T-cell (primary cell): ENCODE data around the gene C1orf159. TPM values are rescaled to one million over a fixed set of nuclear protein-coding genes. Genes with fewer than 3 reads are reported as not detected.
"Not testable (repeated sequence)": the region's sequence is repeated elsewhere in the genome, so short reads cannot be mapped to it uniquely, and the experiment has no call there.

Experiments used
- ATAC-seq, 4 experiments: fragments of 200-7000 bp in 3 of 4; fragments of 150-1000 bp in 1 of 4; cut with Tn5 transposase; replicated peaks in 1 of 4; 1 replicate in 3 of 4; 2 replicates in 1 of 4; pipeline ENCODE4 v1.10.0; 2021; ENCODE audit warnings: moderate library complexity in 3 of 4, mild to moderate bottlenecking in 2 of 4, moderate number of reproducible peaks in 1 of 4
- CTCF ChIA-PET, 2 donors: fragments of 300-600 bp; sonication (Branson Sonifier 250); formaldehyde crosslinking; loops; one replicate each; lab custom pipeline; 2022; ENCODE audit warnings: antibody characterized with exemption in 2 of 2; lab: Charles Lee
- POLR2A ChIA-PET, 2 donors: fragments of 300-600 bp; sonication (Branson Sonifier 250); formaldehyde crosslinking; loops; one replicate each; lab custom pipeline; 2022; ENCODE audit warnings: antibody characterized with exemption in 2 of 2; lab: Charles Lee
- DNase-seq, 35 experiments: peaks; one replicate each; pipeline versions ENCODE4 v3.0.0 to v3.0.0-alpha.2; 2013 to 2023
- H3K27ac ChIP-seq: one replicate; pipeline ENCODE4 v1.5.1; 2013; ENCODE audit warnings: low read length
- H3K27me3 ChIP-seq, 2 experiments: replicated peaks in 1 of 2; 1 replicate in 1 of 2; 2 replicates in 1 of 2; pipeline versions ENCODE4 v1.6.1 to v1.7.0; 2013; ENCODE audit warnings: low read length in 1 of 2, mixed read lengths in 1 of 2; ENCODE audit not compliant: control insufficient read depth in 2 of 2, insufficient read depth in 2 of 2; ENCODE audit errors: extremely low read depth in 1 of 2
- H3K36me3 ChIP-seq, 2 donors: 1 replicate in 1 of 2; 2 replicates in 1 of 2; pipeline versions ENCODE4 v1.6.1 to v1.7.0; 2013; ENCODE audit warnings: low read length in 1 of 2; ENCODE audit not compliant: control insufficient read depth in 2 of 2, insufficient read depth in 1 of 2; ENCODE audit errors: extremely low read depth in 1 of 2
- H3K4me1 ChIP-seq, 2 experiments: 1 replicate in 1 of 2; 2 replicates in 1 of 2; pipeline versions ENCODE4 v1.6.1 to v1.7.0; 2013; ENCODE audit warnings: low read length in 2 of 2, mixed read lengths in 1 of 2; ENCODE audit not compliant: insufficient read depth in 2 of 2, control insufficient read depth in 1 of 2; ENCODE audit errors: extremely low read depth in 1 of 2
- H3K4me3 ChIP-seq, 2 donors: 1 replicate in 1 of 2; 2 replicates in 1 of 2; pipeline versions ENCODE4 v1.5.1 to v1.7.0; 2013; ENCODE audit warnings: mild to moderate bottlenecking in 2 of 2, low read length in 1 of 2, moderate library complexity in 1 of 2; ENCODE audit not compliant: control insufficient read depth in 1 of 2; ENCODE audit errors: extremely low read depth in 1 of 2
- H3K9me3 ChIP-seq: 2 replicates; pipeline ENCODE4 v1.7.0; 2013
- H3K27ac Mint-ChIP-seq, 2 donors: one replicate each; pipeline ENCODE4 v1.8.0; 2020 to 2021; ENCODE audit warnings: mild to moderate bottlenecking in 2 of 2, mixed read lengths in 2 of 2
- H3K27me3 Mint-ChIP-seq, 2 donors: one replicate each; pipeline ENCODE4 v1.8.0; 2021 to 2022; ENCODE audit warnings: mixed read lengths in 2 of 2
- H3K36me3 Mint-ChIP-seq: one replicate; pipeline ENCODE4 v1.8.0; 2021; ENCODE audit warnings: mixed read lengths
- H3K4me1 Mint-ChIP-seq, 3 donors: one replicate each; pipeline ENCODE4 v1.8.0; 2020 to 2022; ENCODE audit warnings: mixed read lengths in 3 of 3, mild to moderate bottlenecking in 1 of 3
- H3K4me3 Mint-ChIP-seq, 3 donors: one replicate each; pipeline ENCODE4 v1.8.0; 2020 to 2022; ENCODE audit warnings: mild to moderate bottlenecking in 3 of 3, mixed read lengths in 3 of 3, moderate library complexity in 3 of 3
- H3K9me3 Mint-ChIP-seq, 3 donors: one replicate each; pipeline ENCODE4 v1.8.0; 2020 to 2022; ENCODE audit warnings: mixed read lengths in 3 of 3
- WGBS: methylation state at CpG from one replicate; pipeline ENCODE4 v1.1.5; 2013; ENCODE audit warnings: missing lambda C conversion rate; ENCODE audit not compliant: insufficient coverage; 5-methylcytosine and 5-hydroxymethylcytosine counted together
- total RNA-seq, 35 experiments: library from RNA in 6 of 35; stranded (reverse) in 6 of 35; fragments of 120-200 nt in 1 of 35; gene quantifications; one replicate each; pipeline versions ENCODE4 v1.2.1 to v1.2.4 and lab custom pipeline; 2013 to 2026

C1orf159 gene
- total RNA-seq, 5 donors from 2014 or later (not counting 1 experiment from before 2014, with no cell fraction given): 20.4 to 37.7 (median 22.5) TPM

DNA sequence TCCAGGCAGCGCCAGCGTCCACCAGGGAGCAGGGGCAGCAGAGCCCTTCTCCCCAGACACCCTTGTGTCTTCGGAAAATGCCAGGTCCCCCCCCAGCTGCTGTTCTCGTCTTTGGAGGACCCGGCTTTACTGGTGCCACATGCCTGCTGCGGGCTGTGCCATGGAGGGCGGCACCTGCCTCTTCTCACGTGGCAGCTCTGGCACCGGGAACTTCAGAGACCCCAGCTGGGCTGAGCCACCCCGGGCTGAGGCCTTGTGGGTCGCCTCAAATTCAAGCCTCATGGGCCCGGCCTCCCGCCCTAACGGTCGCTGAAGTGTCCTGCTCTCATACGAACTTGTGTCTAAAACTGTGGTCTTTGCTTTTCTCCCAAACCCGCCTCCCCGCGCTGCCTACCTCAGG is 27.0 kb upstream of the C1orf159 start:
- DNase-seq: no peak
- ChIA-PET CTCF (no interaction called here), POLR2A (no interaction called here)
- WGBS: 73% methylated on average over 19 of the region's 19 CpGs
- Mint-ChIP-seq H3K27ac (no peak overlapping the region), H3K9me3 (no peaks in the 10 kb centered on the region), H3K27me3 (no peaks in the 10 kb centered on the region), H3K4me1 (peaks cover 3 to 24% (median 7%) of the 10 kb centered on the region in 3 donors), H3K4me3 (no peak overlapping the region), H3K36me3 (no peaks in the 10 kb centered on the region)
- H3K9me3 ChIP-seq: no peaks in the 10 kb centered on the region
- no peak overlapping the region for H3K4me3 ChIP-seq
- H3K4me1 ChIP-seq: peaks cover 5 to 48% of the 10 kb centered on the region in 2 experiments
- no peak overlapping the region for H3K27ac ChIP-seq
- ATAC-seq: no peak
- H3K27me3 ChIP-seq: peaks cover 0 to 40% of the 10 kb centered on the region in 2 experiments
- no peaks in the 10 kb centered on the region for H3K36me3 ChIP-seq

DNA sequence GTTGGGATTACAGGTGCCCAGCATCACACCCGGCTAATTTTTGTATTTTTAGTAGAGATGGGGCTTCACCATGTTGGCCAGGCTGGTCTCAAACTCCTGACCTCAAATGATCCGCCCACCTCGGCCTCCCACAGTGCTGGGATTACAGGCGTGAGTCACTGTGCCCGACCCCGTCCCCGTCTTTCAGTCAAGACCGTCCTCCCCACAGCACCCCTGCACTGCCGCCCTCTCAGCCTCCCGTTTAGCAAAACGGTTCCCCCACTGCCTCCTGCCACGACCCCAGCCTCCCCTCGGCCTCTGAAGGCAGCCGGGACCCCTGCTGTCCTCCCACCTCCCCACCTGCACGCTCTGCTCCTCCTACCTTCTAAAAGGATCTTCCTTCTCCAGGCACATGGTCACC is 26.5 kb upstream of the C1orf159 start:
- ATAC-seq, H3K9me3 Mint-ChIP-seq, H3K9me3 ChIP-seq, DNase-seq, H3K4me3 Mint-ChIP-seq, H3K36me3 ChIP-seq, H3K27me3 Mint-ChIP-seq, H3K27ac ChIP-seq, H3K36me3 Mint-ChIP-seq, CTCF ChIA-PET, H3K4me3 ChIP-seq, POLR2A ChIA-PET: not testable (repeated sequence)
- Histone ChIP-seq H3K4me1 (peaks cover 5 to 53% of the 10 kb centered on the region in 2 experiments), H3K27me3 (peaks cover 0 to 42% of the 10 kb centered on the region in 2 experiments)
- Mint-ChIP-seq H3K27ac (peak overlapping the region in 1 of 2 donors; percentile 55), H3K4me1 (peaks cover 8 to 27% (median 9%) of the 10 kb centered on the region in 3 donors)
- 29% methylated on average over 10 of the region's 15 CpGs for WGBS

DNA sequence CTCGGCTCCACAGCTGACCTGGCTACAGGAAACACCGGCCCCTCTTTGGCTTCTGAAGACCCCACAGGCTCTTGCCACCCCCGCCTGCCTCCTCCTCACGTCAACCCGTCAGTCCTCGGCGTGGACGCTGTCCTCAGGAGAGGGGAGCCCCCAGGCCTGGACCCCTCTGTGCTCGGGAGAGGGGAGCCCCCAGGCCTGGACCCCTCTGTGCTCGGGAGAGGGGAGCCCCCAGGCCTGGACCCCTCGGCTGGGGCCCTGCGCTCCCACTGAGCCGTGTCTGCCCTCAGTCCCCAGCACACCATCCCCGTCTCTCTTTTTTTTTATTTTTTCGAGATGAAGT is 26.0 kb upstream of the C1orf159 start:
- Mint-ChIP-seq H3K4me1 (peaks cover 10 to 28% (median 10%) of the 10 kb centered on the region in 3 donors), H3K4me3 (no peak overlapping the region), H3K9me3 (no peaks in the 10 kb centered on the region), H3K27ac (no peak overlapping the region), H3K27me3 (no peaks in the 10 kb centered on the region), H3K36me3 (no peaks in the 10 kb centered on the region)
- H3K27ac ChIP-seq: no peak overlapping the region
- H3K4me3 ChIP-seq: no peak overlapping the region
- ATAC-seq (no peak), DNase-seq (no peak)
- H3K36me3 ChIP-seq: no peaks in the 10 kb centered on the region
- H3K27me3 ChIP-seq: peaks cover 0 to 42% of the 10 kb centered on the region in 2 experiments
- POLR2A ChIA-PET: no interaction called here
- H3K9me3 ChIP-seq: no peaks in the 10 kb centered on the region
- 81% methylated on average over 11 of the region's 15 CpGs for WGBS
- peaks cover 5 to 57% of the 10 kb centered on the region in 2 experiments for H3K4me1 ChIP-seq
- CTCF ChIA-PET: no interaction called here

DNA sequence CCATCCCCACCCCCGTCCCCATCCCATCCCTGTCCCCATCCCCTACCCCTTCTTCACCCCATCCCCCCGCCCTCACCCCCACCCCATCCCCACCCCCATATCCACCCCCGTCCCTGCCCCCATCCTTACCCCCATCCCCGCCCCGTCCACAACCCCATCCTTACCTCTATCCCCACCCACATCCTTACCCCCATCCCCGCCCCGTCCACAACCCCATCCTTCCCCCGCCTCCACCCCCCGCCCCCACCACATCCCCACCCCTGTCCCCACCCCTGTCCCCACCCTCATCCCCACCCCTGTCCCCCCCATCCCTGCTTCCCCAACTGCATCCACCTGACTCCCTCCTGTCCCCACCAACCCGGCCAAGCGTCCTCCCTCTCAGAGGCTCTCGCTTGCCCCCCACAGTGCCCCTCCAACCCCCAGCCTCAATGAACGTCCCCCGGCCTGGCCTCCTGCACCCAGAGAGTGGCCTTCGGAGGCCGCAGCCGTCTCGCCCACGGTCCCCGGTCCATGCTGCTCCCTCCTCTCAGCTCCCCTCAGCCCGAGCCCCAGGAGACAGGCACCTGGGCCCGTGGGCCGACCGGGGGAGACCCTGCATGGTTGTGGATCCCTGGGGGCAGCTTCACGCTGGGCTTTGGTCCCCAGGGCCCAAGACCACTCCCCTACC is 25.5 kb upstream of the C1orf159 start:
- ChIA-PET CTCF (no interaction called here), POLR2A (no interaction called here)
- Histone ChIP-seq H3K4me1 (peaks cover 5 to 62% of the 10 kb centered on the region in 2 experiments), H3K36me3 (no peaks in the 10 kb centered on the region), H3K27ac (no peak overlapping the region), H3K27me3 (peaks cover 0 to 41% of the 10 kb centered on the region in 2 experiments), H3K4me3 (no peak overlapping the region), H3K9me3 (no peaks in the 10 kb centered on the region)
- whole genome bisulfite sequencing: 83% methylated on average over 16 of the region's 25 CpGs
- peak in 2 of 35 experiments; percentile 32 to 49 for DNase-seq
- Mint-ChIP-seq H3K27me3 (no peaks in the 10 kb centered on the region), H3K27ac (no peak overlapping the region), H3K4me1 (peaks cover 10 to 31% (median 10%) of the 10 kb centered on the region in 3 donors), H3K9me3 (no peaks in the 10 kb centered on the region), H3K36me3 (no peaks in the 10 kb centered on the region), H3K4me3 (no peak overlapping the region)
- no peak for ATAC-seq

DNA sequence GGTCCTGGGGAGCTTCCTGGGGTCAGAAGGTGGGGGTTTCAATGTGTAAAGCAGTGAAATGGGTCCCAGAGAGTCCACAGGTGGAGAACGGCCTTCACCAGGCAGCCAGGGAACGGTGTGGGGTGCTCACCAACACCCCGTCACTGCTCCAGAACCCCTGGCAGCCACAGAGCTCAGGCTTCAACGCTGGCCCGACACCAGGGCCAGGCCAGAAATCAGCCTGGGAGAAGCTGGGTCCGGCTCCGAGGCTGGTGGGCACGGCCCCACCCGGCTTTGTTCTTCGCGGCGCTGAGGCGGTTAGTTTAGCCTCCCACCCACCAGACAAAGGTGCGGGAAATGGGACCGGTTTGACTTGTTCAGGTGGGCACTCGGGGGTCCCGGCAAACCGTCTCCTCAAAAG is 24.8 kb upstream of the C1orf159 start:
- H3K27me3 ChIP-seq: peaks cover 0 to 38% of the 10 kb centered on the region in 2 experiments
- H3K9me3 Mint-ChIP-seq: no peaks in the 10 kb centered on the region
- peaks cover 10 to 34% (median 12%) of the 10 kb centered on the region in 3 donors for H3K4me1 Mint-ChIP-seq
- H3K27ac Mint-ChIP-seq: no peak overlapping the region
- no peak overlapping the region for H3K4me3 Mint-ChIP-seq
- ATAC-seq (no peak), DNase-seq (no peak)
- peaks cover 5 to 69% of the 10 kb centered on the region in 2 experiments for H3K4me1 ChIP-seq
- no peak overlapping the region for H3K27ac ChIP-seq
- no peak overlapping the region for H3K4me3 ChIP-seq
- H3K9me3 ChIP-seq: no peaks in the 10 kb centered on the region
- ChIA-PET CTCF (no interaction called here), POLR2A (no interaction called here)
- no peaks in the 10 kb centered on the region for H3K27me3 Mint-ChIP-seq
- WGBS: 88% methylated on average over 5 of the region's 18 CpGs
- no peaks in the 10 kb centered on the region for H3K36me3 Mint-ChIP-seq
- H3K36me3 ChIP-seq: no peaks in the 10 kb centered on the region

DNA sequence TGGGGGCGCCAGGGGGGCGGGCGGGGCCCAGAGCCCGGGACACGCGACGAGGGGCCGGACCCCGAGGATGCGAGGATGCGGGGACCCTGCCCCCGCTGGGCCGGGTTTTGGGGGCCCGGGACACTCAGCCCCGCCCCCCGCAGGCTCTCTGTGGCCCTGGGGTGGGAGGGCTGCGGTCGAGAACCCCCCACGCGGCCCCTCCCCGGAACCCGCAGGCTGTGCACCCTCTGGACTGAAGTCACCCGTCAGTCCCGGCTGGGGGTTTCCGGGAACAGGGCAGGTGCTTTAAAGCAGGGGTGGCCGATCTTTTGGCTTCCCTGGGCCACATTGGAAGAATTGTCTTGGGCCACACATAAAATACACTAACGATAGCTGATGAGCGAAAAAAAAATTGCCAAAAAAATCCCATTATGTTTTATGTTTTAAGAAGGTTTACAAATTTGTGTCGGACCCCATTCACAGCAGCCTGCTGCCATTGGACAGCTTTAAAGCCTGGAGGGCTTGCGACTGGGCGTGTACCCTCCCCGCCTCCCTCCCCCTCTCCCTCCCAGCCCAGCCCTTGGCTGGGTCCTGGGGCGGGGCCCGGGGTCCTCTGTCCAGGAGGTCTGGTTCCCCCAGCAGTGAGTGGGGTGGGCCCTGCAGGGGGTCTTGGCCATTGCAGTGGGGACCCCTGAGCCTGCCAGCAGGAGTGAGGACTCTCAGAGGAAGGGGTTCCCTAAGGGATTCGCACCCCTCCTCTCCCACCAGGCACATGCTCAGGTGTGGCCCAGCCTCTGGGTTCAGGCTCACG is 21.6 kb upstream of the C1orf159 start:
- POLR2A ChIA-PET: no interaction called here
- Mint-ChIP-seq H3K27ac (peak overlapping the region; percentile 63 to 73), H3K36me3 (no peaks in the 10 kb centered on the region), H3K9me3 (no peaks in the 10 kb centered on the region), H3K27me3 (no peaks in the 10 kb centered on the region), H3K4me3 (peak overlapping the region; percentile 54 to 74 (median 71)), H3K4me1 (peaks cover 7 to 26% (median 10%) of the 10 kb centered on the region in 3 donors)
- ATAC-seq (peak; percentile 79 to 92 (median 86)), DNase-seq (peak; percentile 31 to 82 (median 66))
- peaks cover 0 to 41% of the 10 kb centered on the region in 2 experiments for H3K4me1 ChIP-seq
- H3K27ac ChIP-seq: peak overlapping the region; percentile 5
- CTCF ChIA-PET: interaction anchor here in 1 of 2 donors (0.7 kb wide), 2 partner anchors 19 to 36 kb away, joined by 3 read pairs; partner anchors contain the start of gene TTLL10
- peak overlapping the region in 1 of 2 donors; percentile 13 for H3K4me3 ChIP-seq
- H3K9me3 ChIP-seq: no peaks in the 10 kb centered on the region
- H3K27me3 ChIP-seq: peaks cover 0 to 26% of the 10 kb centered on the region in 2 experiments
- WGBS: 5% methylated on average over 25 of the region's 36 CpGs
- H3K36me3 ChIP-seq: no peaks in the 10 kb centered on the region
